Skeletal muscle cell (primary cell): ENCODE measurements around the gene PRELID1.
A peak's percentile ranks its signal among the peaks of the same experiment; 100 is the strongest.
"Not testable (repeated sequence)": the region's sequence is repeated elsewhere in the genome, so short reads cannot be mapped to it uniquely, and the experiment has no call there.

Experiments
- DNase-seq: peaks from one replicate; pipeline ENCODE4 v3.0.0-alpha.2; 2010; ENCODE audit warnings: low read depth
- H3K4me3 ChIP-seq: 2 replicates; pipeline ENCODE4 v1.5.1; 2011; ENCODE audit warnings: low read depth, mild to moderate bottlenecking, control low read depth, low read length, moderate library complexity

The PRELID1 gene

DNA sequence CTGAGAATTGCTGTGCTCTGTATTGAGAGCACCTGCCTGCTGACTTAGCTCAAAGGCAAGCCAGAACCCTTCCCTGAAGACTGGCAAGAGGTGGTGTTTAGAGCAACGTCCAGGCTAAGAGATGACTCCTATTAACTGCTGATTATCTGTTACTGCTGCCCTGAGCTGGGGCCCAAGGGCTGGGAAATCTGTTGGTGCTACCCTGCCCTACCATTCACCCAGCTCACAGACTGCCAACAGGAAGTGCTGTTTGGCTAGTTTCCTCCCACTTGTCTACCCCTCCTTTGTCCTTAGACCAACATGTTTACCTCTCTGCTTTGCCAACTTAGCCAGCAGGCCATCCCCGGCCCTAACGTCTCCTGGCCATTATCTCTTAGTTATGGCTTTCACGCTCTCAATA lies 7.0 kb upstream of the PRELID1 start:
- no peak overlapping the region for H3K4me3 ChIP-seq
- DNase-seq, result no peak

DNA sequence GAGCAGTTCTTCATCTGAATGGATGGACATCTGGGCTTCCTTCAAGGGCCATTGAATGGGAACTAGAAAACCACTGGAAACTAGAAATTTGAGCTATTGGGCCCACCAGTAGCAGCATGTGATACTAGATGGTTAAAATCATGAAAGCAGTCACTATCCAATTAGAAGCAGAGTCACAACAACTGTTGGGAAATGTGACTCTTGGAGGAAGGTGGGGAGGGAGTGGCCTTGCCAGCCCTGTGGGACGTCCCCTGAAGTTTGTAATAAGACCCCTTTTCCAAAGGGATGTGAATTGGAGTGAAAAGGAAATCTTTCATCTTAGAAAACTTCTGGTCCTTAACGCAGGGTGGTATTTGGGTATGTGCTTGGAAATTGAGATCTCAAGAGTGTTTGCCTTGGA lies 5.7 kb upstream of the PRELID1 start:
- no peak overlapping the region for H3K4me3 ChIP-seq
- DNase-seq, result no peak

DNA sequence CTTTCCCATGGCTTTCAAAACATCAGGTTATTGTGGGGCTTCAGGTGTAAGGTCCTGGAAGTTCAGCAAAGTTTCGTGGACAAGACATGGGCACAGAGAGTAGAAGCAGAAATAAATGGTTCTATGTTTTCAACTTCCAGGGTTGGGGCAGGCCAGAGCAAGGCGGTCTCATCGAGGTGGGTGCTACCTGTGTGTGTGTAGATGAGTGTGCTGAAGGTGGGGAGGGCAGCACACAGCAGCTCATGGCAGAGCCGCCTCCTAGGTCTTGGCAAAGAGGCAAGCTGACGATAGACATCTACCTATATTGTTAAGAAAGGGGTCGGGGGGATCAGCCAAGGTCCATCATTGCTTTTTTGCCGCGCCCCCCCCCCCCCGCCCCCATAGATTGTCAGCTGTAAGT lies 3.9 kb upstream of the PRELID1 start:
- no peak overlapping the region for H3K4me3 ChIP-seq
- no peak for DNase-seq

DNA sequence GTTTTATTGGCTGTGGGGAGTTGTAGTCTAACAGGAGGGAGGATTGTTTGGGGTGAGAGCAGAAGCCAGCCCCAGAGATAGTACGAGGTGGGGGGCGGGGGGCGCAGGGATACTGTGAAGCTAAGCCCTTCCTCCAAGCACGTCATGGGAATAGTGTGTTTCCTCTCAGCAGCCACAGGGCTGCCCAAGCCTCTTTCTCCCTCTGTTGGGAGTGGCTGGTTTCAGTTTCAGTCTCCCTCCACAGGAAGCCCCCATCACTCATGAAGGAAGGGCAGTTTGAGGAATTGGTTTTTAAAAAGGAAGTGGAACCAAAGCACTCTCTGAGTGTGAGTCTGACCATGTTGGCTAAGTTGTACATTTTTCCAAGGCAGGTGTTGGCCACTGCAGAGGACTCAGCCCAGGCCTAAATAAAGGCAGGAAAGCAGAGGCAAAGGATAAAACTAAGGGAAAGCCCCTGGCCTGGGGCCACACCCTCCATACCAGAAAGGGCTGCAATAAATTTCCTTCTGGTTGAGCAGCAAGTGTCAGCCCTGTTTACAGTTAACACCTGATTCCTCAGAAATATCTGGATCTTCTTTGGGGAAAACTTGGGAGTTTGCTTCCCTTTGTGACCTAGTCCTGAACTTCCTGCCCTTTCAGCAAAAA lies 3.2 kb upstream of the PRELID1 start:
- no peak overlapping the region for H3K4me3 ChIP-seq
- DNase-seq, result peak; percentile 33

DNA sequence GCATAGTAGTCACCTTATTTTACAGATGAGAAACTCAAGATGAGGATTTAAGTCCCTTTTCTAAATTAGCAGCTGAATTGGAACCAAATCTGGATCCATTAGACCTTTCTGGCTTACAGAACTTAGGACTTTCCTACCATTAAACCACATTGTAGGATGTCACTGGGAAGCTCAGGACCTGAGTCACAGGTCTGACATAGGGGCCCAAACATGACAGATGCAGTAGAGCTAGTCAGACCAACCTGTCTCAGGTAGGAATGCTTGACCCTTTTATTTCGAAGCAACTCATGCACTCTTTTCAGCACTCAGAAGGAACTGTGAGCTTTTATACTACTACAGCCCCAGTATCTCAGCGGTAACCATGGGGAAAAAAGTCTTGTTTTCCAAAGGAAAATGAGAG lies 2.6 kb upstream of the PRELID1 start:
- no peak overlapping the region for H3K4me3 ChIP-seq
- DNase-seq, result no peak

DNA sequence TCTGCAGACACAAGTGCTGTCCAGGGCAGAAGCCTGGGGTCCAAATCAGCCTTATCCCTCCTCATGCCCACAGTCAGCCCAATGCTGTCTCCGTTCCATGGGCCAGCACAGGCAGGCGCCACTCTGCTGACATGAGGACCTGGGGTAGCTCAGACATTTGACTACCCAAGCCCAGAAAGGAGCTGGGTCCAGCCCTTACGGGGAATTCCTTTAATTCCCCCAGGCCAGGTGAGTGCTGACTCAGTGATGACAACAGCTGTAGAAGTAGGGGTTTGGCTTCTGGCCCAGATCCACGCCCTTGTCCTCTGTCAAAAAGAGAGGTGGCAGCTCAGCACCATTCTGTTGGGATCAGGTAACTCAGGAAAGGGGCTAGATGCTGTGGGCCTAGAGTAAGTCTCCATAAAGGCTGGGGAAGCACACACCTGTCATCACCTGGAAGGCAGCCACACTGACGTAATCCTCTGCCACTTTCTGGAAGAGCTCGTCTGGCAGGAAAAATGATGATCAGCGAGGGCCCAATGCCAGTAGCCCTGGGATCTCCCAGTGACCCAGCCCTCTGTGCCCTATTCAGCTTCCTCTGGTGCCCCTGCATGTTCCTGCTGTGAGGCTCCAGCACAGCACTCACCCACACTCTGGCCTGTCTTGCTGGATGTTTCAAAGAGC lies 2.0 kb upstream of the PRELID1 start:
- no peak for DNase-seq

DNA sequence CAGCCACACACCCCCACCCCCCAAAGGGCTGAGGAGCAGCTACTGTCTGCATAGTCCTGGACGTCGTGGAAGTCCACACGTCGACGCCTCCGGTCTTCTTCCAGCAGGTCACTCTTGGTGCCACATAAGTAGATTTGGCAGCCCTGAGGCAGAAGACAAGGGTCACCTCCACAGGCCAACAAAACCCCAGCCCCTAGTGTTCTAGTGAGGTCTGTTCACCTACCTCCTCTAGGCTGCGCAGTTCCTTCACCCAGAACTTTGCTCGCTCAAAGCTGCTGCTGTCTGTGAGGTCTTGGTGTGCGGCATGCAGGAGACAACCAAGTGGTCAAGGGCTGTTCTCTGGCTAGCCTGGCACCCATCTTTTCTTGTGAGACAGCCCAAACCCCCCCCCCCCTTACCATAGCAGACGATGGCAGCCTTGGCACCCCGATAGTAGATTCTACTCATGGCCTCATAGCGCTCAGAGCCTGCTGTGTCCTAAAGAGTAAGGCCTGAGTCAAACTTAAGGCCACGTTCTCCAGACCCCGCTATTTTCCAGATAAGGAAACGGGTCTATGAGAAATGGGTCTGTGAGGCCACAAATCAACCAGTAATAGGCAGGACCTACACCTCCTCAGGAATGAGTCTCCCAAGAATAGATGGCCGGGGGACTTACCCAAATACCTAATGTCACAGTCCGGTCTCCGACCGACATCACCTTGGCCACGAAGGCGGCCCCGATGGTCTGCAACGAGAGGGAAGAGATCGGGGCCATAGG lies 1.1 kb upstream of the PRELID1 start:
- H3K4me3 ChIP-seq, result peak overlapping the region; percentile 91
- DNase-seq, result no peak

More for the DNA sequence above, 2.0 kb upstream of the PRELID1 start:
- no peak overlapping the region for H3K4me3 ChIP-seq

DNA sequence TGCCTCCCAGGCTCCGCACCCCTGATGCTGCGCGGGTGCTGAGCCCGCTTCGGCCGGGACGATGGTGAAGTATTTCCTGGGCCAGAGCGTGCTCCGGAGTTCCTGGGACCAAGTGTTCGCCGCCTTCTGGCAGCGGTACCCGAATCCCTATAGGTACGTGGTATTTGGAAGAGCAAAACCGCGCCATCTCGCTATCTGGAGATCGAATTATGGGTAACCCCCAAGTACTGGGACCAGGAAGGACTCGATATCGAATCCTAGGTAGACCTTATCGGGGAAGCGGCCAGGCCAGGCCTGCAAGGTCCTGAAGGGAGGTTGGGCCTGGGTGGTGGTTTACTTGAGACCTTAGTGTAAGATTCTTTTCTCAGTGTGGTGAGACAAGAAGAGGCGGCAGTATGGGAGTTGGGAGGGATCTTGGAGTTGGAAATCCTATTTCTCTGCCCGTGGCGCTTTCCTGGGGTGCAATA lies 359 bp downstream of the PRELID1 start:
- no peak for DNase-seq

DNA sequence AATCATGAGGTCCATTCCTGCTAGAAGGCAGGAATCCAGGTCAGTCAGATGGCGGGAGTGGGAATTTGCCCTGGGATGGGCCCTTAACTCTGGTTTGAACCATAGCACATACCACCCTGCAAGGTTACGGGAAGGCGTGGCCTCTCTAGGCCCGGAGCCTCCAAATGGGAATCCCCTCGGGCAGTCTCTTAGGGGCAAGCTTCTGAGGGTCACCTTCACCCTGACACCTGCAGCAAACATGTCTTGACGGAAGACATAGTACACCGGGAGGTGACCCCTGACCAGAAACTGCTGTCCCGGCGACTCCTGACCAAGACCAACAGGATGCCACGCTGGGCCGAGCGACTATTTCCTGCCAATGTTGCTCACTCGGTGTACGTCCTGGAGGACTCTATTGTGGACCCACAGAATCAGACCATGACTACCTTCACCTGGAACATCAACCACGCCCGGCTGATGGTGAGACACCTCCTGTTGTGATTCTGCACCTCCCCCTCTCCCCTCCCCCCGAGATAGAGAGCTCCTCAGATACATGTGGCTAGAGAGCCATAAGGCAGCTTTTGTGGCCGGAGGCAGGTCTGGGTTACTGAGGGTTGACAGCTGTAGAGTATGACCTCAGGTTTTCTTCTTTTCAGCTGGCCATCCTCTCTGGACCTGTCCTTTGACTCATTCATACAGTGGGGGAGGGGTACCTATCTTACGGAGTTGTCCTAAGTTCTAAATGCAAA lies 957 bp downstream of the PRELID1 start:
- peak overlapping the region; percentile 91 for H3K4me3 ChIP-seq
- DNase-seq, result no peak

More for the DNA sequence above, 359 bp downstream of the PRELID1 start:
- H3K4me3 ChIP-seq, result peak overlapping the region; percentile 91

DNA sequence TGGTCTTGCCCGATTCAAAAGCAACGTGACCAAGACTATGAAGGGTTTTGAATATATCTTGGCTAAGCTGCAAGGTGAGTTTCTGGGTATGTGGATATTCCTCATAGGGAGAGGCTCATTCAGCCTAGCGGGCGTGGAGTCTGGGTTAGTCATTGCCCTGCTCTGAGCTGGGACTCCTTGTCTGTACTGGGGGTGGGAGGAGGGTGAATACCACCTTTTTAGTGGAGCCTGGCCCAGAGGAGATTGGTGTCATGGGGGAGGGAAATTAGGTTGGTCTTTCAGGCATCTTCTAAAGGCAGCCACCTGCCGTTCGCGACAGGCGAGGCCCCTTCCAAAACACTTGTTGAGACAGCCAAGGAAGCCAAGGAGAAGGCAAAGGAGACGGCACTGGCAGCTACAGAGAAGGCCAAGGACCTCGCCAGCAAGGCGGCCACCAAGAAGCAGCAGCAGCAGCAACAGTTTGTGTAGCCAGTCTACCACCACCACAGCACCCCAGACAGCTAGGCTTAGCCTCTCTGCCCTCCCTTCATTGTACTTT lies 2.6 kb downstream of the PRELID1 start:
- DNase-seq, H3K4me3 ChIP-seq: not testable (repeated sequence)

DNA sequence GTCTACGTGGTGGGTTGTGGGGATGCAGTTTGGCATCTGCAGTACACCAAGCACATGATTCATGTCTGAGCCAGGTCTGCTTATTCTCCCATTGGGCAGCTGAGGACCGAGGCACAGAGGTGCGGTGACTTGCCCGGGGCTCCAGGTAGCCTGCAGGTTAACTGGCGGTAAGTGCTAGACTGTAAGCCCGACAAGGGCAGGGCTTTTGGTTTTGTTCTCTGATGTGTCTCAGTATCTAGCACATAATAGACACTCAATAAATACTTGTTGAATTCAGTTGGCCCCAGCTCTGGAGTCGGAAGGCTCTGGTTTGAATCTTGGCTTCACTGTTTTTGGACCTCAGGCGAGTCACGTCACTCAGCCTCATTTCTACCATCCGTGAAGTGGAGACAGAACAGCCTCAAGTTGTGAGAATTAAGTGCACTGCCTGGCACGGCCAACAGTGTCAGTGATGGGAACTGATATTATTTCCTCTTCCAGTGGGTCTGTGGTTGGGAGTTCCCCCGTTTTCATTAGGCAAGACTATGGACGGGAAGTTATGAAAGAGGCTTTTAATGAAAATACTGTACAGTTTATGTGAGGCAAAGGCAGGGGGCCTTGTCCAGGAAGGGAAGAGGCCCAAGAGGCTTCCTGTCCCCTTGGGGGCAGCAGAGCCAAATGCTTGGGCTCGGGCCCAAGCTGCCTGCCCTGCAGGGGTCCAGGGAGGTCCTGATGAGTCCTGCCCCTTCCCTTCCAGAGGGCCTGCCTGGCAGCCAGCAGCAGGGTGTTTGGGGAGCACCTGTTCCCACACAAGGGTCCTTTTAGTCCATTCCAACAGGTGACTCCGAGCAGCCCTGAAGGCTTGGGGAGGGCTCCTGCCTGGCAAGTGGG lies 3.3 kb downstream of the PRELID1 start:
- no peak for DNase-seq
- H3K4me3 ChIP-seq, result no peak overlapping the region

DNA sequence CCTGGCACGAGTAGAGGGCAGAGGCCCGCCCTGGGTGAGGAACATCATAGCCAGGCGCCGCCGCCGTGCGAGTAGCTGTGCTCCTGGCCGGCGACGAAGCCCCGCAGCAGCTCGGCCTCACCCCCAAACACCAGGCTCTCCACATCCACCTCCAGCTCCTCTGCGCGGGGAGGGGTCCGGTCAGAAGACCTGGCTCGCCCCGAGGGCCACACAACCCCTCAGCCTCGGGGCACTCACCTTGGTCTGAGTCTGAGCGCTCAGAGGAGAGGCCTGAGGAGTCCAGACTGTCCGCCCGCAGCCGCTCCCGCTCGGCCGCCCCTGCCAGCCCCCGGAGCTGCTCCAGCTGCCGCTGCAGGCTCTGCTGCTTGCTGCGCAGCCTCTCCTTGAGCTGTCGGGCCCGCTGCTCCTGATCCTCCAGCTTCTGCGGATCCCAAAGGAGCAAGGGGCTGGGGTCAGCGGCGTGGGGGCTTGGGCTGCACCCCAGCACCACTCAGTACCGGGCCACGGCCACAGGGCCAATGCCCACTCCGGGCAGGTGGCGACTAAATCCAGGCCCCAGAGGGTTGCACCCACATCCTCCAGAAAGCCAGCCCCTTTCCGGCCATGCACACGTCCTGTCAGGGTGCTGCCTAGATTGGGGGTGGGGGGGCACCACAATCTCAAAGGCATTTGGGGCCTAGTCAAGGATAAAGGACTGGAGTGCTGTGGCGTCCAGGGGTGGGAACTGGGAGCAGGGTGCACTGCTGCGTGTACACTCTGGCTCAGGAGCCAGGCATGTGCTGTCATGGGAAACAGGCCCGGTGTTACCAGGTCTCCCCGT lies 4.2 kb downstream of the PRELID1 start:
- no peak overlapping the region for H3K4me3 ChIP-seq

DNA sequence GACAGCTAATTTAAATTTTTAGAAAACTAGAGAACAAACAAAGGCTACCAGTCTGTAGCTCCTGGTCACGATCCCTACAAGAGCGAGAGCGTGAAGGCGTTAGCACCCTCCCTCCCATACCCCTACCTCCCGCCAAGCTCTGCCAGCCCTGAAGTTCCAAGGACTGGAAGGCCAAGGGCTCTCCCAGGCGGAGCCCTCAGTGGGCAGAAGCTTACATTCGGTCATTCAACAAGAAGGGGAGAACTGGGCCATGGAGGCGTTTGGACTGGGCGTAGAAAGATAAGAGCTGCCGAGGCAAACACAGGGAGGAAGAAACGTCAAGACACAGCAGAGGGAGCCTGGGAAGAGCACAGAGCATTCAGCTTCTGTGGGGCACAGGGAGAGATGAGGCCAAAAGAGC lies 5.1 kb downstream of the PRELID1 start:
- H3K4me3 ChIP-seq, result no peak overlapping the region
- no peak for DNase-seq

More for the DNA sequence above, 4.2 kb downstream of the PRELID1 start:
- DNase-seq, result no peak

DNA sequence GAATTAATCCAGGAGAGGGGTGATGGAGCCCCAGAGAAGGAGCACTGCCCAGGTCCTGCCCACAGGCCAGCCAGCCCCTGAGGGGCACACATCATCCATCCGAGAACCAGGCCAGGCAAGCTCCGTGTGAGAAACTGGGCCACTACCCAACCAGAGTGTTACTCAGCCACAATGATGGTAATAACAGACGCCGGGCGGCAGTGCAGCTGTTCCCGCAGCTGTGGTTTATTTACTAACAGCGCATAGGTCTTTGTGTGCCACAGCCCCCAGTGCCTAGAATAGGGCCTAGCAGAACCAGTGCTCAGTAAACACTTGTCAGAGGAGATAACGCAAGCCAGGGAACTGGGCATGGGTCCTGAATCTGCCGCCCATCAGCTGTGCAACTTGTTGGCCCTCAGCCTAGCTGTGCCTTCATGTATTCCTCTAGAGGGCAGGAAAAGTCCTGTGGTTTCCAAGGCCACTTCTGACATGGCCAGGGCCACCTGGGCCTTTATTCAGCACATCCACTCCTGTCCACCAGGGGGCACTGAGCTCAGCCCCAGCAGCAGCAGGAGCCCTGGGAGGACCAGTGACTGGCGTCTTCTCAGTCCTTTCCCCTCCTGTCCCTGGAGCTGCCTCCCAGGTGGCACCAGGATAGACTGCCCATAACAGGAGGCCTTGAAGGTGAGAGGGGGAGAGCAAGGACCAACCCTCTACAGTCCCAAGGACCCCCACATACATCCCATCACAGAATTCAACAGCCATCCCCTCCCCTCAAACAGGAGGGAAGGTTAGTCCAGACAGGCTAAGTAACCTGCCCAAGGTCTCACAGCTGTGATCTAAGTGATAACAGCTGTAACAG lies 6.0 kb downstream of the PRELID1 start:
- H3K4me3 ChIP-seq, result no peak overlapping the region
- no peak for DNase-seq

DNA sequence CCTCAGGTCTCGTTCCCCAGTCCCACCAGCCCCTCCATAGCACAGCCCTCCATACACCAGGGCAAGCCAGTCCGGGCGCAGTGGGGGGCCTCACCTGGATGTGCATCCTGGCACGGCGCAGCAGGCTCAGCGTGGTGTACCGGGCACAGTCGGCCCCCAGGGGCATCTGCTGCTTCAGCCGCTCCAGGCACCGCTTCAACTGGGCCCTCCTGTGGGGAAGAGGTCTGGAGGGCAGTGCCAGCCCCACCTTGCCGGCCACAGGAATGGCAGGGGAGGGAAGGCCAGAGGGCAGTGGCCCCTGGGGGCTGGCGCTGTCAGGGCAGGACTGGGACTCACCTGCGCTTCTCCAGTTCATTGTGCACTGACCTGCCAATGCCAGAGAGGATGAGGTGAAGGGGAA lies 6.7 kb downstream of the PRELID1 start:
- no peak overlapping the region for H3K4me3 ChIP-seq

DNA sequence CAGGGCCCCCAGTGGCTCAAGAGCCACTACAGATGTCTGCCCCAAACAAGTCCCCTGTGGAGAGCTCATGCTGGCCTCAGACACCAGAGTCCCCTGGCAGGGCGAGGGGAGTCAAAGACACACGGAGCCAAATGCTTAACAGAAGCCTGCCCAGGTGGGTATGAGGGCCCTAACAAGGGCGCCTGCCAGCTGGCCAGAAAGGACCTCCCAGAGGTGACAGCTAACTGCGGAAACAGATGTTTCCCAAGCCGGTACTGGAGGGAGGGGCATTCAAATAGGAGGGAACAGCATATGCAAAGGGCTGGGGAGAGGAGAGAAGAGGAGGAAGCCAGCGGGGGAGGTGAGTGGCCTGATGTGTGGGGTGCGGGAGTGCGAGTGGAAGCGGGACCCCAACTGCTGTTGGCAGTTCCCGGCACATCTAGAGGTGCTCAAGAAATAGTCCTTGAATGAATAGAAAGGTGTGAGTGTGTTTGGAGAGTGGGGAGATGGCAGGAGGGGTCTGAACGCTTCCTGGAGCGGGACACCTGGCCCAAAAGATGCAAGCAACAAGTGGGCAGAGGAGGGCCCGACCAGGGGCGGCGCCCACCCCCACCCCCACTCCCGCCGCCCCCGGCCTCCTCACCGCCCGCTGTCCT lies 7.3 kb downstream of the PRELID1 start:
- peak overlapping the region; percentile 70 for H3K4me3 ChIP-seq
- no peak for DNase-seq

More for the DNA sequence above, 6.7 kb downstream of the PRELID1 start:
- DNase-seq, result no peak

DNA sequence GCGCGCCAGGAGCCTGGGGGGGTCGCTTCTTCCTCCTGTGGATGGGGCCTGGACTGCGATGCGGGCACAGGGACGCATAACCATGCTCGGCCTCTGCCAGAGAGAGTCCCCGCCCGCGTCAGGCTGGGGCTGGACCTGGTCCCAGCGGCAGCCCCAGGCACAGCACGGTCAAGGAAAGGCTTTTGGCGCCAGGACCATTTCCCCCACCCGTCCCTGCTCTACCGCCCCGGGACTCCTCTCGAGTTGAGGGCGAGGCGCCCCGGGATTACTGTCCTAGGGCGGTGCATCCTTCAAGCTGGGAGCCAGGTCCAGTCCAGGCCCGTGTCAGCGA lies 7.8 kb downstream of the PRELID1 start:
- H3K4me3 ChIP-seq, result peak overlapping the region; percentile 70
- no peak for DNase-seq
